Upper lobe of left lung (tissue), 6 donors: ENCODE results near the gene LIPA. TPM values are rescaled to one million over a fixed set of nuclear protein-coding genes. Genes with fewer than 3 reads are reported as not detected.

ENCODE experiments used
- ATAC-seq, 2 donors: fragments of 200-7000 bp; cut with Tn5 transposase; one replicate each; pipeline ENCODE4 v1.9.1; 2022; ENCODE audit warnings: mild to moderate bottlenecking in 2 of 2, moderate library complexity in 2 of 2; ENCODE audit not compliant: low FRiP score in 2 of 2
- DNase-seq, 2 donors: peaks; one replicate each; pipeline ENCODE4 v3.0.0-alpha.2; 2019 to 2020
- H3K27ac ChIP-seq, 4 donors: fragments of 200-600 bp; sonication (generic); one replicate each; pipeline ENCODE4 v1.5.1; 2016 to 2019
- H3K27me3 ChIP-seq, 4 donors: fragments of 200-600 bp; sonication (generic); one replicate each; pipeline ENCODE4 v1.5.1; 2017 to 2019
- H3K36me3 ChIP-seq, 4 donors: fragments of 200-600 bp; sonication (generic); one replicate each; pipeline ENCODE4 v1.5.1; 2016 to 2019
- H3K4me1 ChIP-seq, 4 donors: fragments of 200-600 bp; sonication (generic); one replicate each; pipeline ENCODE4 v1.5.1; 2018 to 2019
- H3K4me3 ChIP-seq, 4 donors: fragments of 200-600 bp; sonication (generic); one replicate each; pipeline ENCODE4 v1.5.1; 2017 to 2019; ENCODE audit warnings: mild to moderate bottlenecking in 2 of 4, moderate library complexity in 1 of 4
- H3K9me3 ChIP-seq, 4 donors: fragments of 200-600 bp; sonication (generic); one replicate each; pipeline ENCODE4 v1.5.1; 2018 to 2019
- CTCF ChIP-seq, 6 experiments: fragments of 450-650 bp in 4 of 6; fragments of 200-600 bp in 2 of 6; sonication (generic) in 2 of 6; IDR thresholded peaks; one replicate each; pipeline ENCODE4 v1.5.1; 2016 to 2019; ENCODE audit warnings: antibody characterized with exemption in 6 of 6
- EP300 ChIP-seq, 4 donors: sonication (generic); formaldehyde crosslinking; IDR thresholded peaks; one replicate each; pipeline ENCODE4 v1.5.1; 2017; ENCODE audit warnings: antibody characterized with exemption in 4 of 4, control low read depth in 2 of 4
- POLR2A ChIP-seq, 4 donors: fragments of 450-650 bp; IDR thresholded peaks; one replicate each; pipeline ENCODE4 v1.5.1; 2016 to 2017; ENCODE audit warnings: antibody characterized with exemption in 4 of 4, mild to moderate bottlenecking in 2 of 4
- POLR2AphosphoS5 ChIP-seq, 2 donors: sonication (generic); formaldehyde crosslinking; IDR thresholded peaks; one replicate each; pipeline ENCODE4 v1.5.1; 2017; ENCODE audit warnings: antibody characterized with exemption in 2 of 2
- WGBS, 2 donors: methylation state at CpG; one replicate each; pipeline ENCODE4 v1.1.5; 2017 to 2018; 5-methylcytosine and 5-hydroxymethylcytosine counted together
- total RNA-seq, 6 donors: library from RNA; depleted of rRNA in 4 of 6; stranded (reverse); fragments of >200 nt in 4 of 6; gene quantifications; one replicate each; pipeline versions ENCODE4 v1.1.0 to v1.2.1, GENCODE V29; 2016 to 2021
- donor health status: DM: no; HTN: no; CAD: no; lungs with moderate emphysema.
- donor health status: DM: no; HTN: yes; CAD: no; lungs with severe emphysema.

Gene LIPA
- total RNA-seq, 6 donors from 2014 or later, result 28.5 to 129 (median 70.6) TPM

- DNase-seq (no peak), ATAC-seq (no peak)
- WGBS, 2 donors, result 94 to 96% methylated on average over 5 of the region's 5 CpGs
- Histone ChIP-seq H3K36me3 (peaks cover 0 to 5% (median 2%) of the 10 kb centered on the region in 4 donors), H3K4me1 (peaks cover 9 to 30% (median 22%) of the 10 kb centered on the region in 4 donors), H3K9me3 (no peaks in the 10 kb centered on the region), H3K27ac (no peak overlapping the region), H3K4me3 (no peak overlapping the region), H3K27me3 (peaks cover 0 to 10% (median 5%) of the 10 kb centered on the region in 4 donors)
- no peak for TF ChIP-seq POLR2AphosphoS5 (IDR thresholded peaks at IDR 0.05)
- no peak for TF ChIP-seq EP300 (IDR thresholded peaks at IDR 0.05)
- no peak for TF ChIP-seq CTCF (IDR thresholded peaks at IDR 0.05)
- TF ChIP-seq POLR2A (IDR thresholded peaks at IDR 0.05), result no peak
Measured at GRCh38 chr10:89209718-89210117, 41.9 kb downstream of the LIPA start.

- Histone ChIP-seq H3K9me3 (no peaks in the 10 kb centered on the region), H3K36me3 (no peaks in the 10 kb centered on the region), H3K27ac (peak overlapping the region; percentile 69 to 90 (median 76)), H3K4me1 (peaks cover 9 to 26% (median 20%) of the 10 kb centered on the region in 4 donors), H3K27me3 (peaks cover 0 to 10% (median 5%) of the 10 kb centered on the region in 4 donors), H3K4me3 (peak overlapping the region; percentile 1 to 60 (median 52))
- ATAC-seq, result peak; percentile 62 to 80
- TF ChIP-seq EP300 (IDR thresholded peaks at IDR 0.05) (no peak), POLR2AphosphoS5 (IDR thresholded peaks at IDR 0.05) (peak in 1 of 2 donors; percentile 13)
- 16 to 33% methylated on average over 10 to 39 of the region's 60 CpGs for WGBS, 2 donors
- DNase-seq, result peak; percentile 56 to 88
Measured at GRCh38 chr10:89207801-89208551, 43.6 kb downstream of the LIPA start.

GRCh38 chr10:89207181-89207800 lies 44.3 kb downstream of the LIPA start, which contains the start of gene CH25H:
Gene CH25H (minus strand): TSS chr10:89207317. CDS start chr10:89207292, 25 bp downstream.
- TF ChIP-seq POLR2AphosphoS5 (IDR thresholded peaks at IDR 0.05), result peak in 1 of 2 donors; percentile 52
- peak in 3 of 4 donors; percentile 14 to 61 (median 31) for TF ChIP-seq POLR2A (IDR thresholded peaks at IDR 0.05)
- TF ChIP-seq CTCF (IDR thresholded peaks at IDR 0.05), result no peak
- peak in 3 of 4 donors; percentile 16 to 89 (median 59) for TF ChIP-seq EP300 (IDR thresholded peaks at IDR 0.05)
- no peaks in the 10 kb centered on the region for H3K36me3 ChIP-seq
- DNase-seq, result peak in 1 of 2 donors; percentile 78
- peaks cover 9 to 27% (median 19%) of the 10 kb centered on the region in 4 donors for H3K4me1 ChIP-seq
- ATAC-seq, result peak; percentile 89 to 90
- 1 to 3% methylated on average over 23 to 28 of the region's 28 CpGs for WGBS, 2 donors
- peak within 1 kb of the TSS; percentile 69 to 90 (median 76) for H3K27ac ChIP-seq
- H3K27me3 ChIP-seq, result peaks cover 0 to 10% (median 5%) of the 10 kb centered on the region in 4 donors
- H3K9me3 ChIP-seq, result no peaks in the 10 kb centered on the region
- peak within 1 kb of the TSS; percentile 1 to 60 (median 52) for H3K4me3 ChIP-seq

GRCh38 chr10:89206402-89207180 lies 45.0 kb downstream of the LIPA start:
- no peaks in the 10 kb centered on the region for H3K9me3 ChIP-seq
- ATAC-seq (peak; percentile 49 to 79), DNase-seq (peak; percentile 41 to 86)
- peaks cover 0 to 10% (median 5%) of the 10 kb centered on the region in 4 donors for H3K27me3 ChIP-seq
- H3K4me3 ChIP-seq, result peak overlapping the region; percentile 1 to 60 (median 52)
- no peaks in the 10 kb centered on the region for H3K36me3 ChIP-seq
- H3K27ac ChIP-seq, result peak overlapping the region; percentile 69 to 90 (median 76)
- H3K4me1 ChIP-seq, result peaks cover 9 to 29% (median 19%) of the 10 kb centered on the region in 4 donors
- TF ChIP-seq POLR2AphosphoS5 (IDR thresholded peaks at IDR 0.05) (no peak), CTCF (IDR thresholded peaks at IDR 0.05) (no peak), POLR2A (IDR thresholded peaks at IDR 0.05) (no peak), EP300 (IDR thresholded peaks at IDR 0.05) (no peak)
- 30 to 33% methylated on average over 20 to 42 of the region's 42 CpGs for WGBS, 2 donors
